Osteocyte (in vitro differentiated cells): Measurements from ENCODE around the gene SIPA1L3. TPM values are rescaled to one million over a fixed set of nuclear protein-coding genes. Genes with fewer than 3 reads are reported as not detected.

Experiments
- DNase-seq: peaks from one replicate; pipeline ENCODE4 v3.0.0; 2021; ENCODE audit warnings: mixed read lengths; ENCODE audit not compliant: unreplicated experiment; ENCODE audit errors: extremely low spot score
- H3K27ac Mint-ChIP-seq: one replicate; pipeline ENCODE4 v1.8.0; 2021; ENCODE audit warnings: mild to moderate bottlenecking, mixed read lengths; ENCODE audit not compliant: unreplicated experiment
- H3K27me3 Mint-ChIP-seq: one replicate; pipeline ENCODE4 v1.8.0; 2021; ENCODE audit warnings: mixed read lengths; ENCODE audit not compliant: unreplicated experiment
- H3K36me3 Mint-ChIP-seq: one replicate; pipeline ENCODE4 v1.8.0; 2021; ENCODE audit warnings: mixed read lengths; ENCODE audit not compliant: unreplicated experiment
- H3K4me1 Mint-ChIP-seq: one replicate; pipeline ENCODE4 v1.8.0; 2021; ENCODE audit warnings: mixed read lengths; ENCODE audit not compliant: unreplicated experiment
- H3K4me3 Mint-ChIP-seq: one replicate; pipeline ENCODE4 v1.8.0; 2021; ENCODE audit warnings: mild to moderate bottlenecking, moderate library complexity, mixed read lengths; ENCODE audit not compliant: unreplicated experiment
- H3K9me3 Mint-ChIP-seq: one replicate; pipeline ENCODE4 v1.8.0; 2021; ENCODE audit warnings: mixed read lengths; ENCODE audit not compliant: unreplicated experiment
- total RNA-seq: library from RNA; stranded (reverse); gene quantifications from 2 replicates; pipeline ENCODE4 v1.2.1, GENCODE V29; 2021
- TF ChIP-seq, protein P1 (sequence below): fragments of 200-600 bp; sonication (generic); IDR thresholded peaks from 2 replicates; pipeline ENCODE4 v1.5.0; 2021; ENCODE audit warnings: antibody characterized with exemption, mild to moderate bottlenecking, moderate library complexity

The SIPA1L3 gene
- total RNA-seq, 1 donor from 2014 or later: 27.1 TPM

DNA sequence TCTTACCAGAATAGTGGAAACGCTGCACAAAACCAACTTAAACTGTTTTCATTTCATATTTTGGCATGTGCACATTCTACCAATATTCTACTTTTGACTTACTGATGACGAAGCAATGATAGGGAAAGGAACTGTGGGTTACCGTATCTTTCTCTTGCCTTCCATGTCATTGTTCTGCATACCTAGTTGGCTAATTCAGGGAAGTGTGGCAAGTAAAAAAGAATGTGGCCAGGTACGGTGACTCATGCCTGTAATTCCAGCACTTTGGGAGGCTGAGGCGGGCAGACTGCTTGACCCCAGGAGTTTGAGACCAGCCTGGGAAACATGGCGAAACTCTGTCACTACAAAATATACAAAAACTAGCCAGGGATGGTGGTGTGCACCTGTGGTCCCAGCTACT is 108.2 kb downstream of the SIPA1L3 start:
- Mint-ChIP-seq H3K36me3 (peaks cover 2% of the 10 kb centered on the region), H3K27ac (no peak overlapping the region), H3K4me3 (no peak overlapping the region), H3K4me1 (peaks cover 2% of the 10 kb centered on the region), H3K27me3 (no peaks in the 10 kb centered on the region), H3K9me3 (no peaks in the 10 kb centered on the region)
- TF ChIP-seq, protein P1, sequence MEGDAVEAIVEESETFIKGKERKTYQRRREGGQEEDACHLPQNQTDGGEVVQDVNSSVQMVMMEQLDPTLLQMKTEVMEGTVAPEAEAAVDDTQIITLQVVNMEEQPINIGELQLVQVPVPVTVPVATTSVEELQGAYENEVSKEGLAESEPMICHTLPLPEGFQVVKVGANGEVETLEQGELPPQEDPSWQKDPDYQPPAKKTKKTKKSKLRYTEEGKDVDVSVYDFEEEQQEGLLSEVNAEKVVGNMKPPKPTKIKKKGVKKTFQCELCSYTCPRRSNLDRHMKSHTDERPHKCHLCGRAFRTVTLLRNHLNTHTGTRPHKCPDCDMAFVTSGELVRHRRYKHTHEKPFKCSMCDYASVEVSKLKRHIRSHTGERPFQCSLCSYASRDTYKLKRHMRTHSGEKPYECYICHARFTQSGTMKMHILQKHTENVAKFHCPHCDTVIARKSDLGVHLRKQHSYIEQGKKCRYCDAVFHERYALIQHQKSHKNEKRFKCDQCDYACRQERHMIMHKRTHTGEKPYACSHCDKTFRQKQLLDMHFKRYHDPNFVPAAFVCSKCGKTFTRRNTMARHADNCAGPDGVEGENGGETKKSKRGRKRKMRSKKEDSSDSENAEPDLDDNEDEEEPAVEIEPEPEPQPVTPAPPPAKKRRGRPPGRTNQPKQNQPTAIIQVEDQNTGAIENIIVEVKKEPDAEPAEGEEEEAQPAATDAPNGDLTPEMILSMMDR: no peak
- DNase-seq: no peak

DNA sequence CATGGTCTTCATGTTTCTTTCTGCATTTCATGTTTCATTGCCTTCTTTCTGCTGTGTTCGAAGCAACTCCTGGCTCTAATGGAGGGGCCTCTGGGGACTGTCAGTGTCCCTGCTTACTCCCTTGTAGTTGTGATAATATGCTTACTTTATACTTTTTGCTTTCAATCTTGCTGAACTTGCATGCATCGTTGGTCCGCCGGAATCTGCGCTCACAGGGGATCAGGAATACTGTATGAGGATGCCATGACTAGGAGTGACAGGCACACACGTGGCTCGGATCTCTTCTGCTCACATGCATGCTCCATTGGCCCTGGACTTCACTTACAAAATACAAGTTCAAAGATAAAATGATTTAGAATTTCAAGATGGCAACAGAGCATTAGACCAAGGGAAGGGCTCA is 108.8 kb downstream of the SIPA1L3 start:
- Mint-ChIP-seq H3K36me3 (peaks cover 2% of the 10 kb centered on the region), H3K27ac (no peak overlapping the region), H3K4me1 (peaks cover 2% of the 10 kb centered on the region)

DNA sequence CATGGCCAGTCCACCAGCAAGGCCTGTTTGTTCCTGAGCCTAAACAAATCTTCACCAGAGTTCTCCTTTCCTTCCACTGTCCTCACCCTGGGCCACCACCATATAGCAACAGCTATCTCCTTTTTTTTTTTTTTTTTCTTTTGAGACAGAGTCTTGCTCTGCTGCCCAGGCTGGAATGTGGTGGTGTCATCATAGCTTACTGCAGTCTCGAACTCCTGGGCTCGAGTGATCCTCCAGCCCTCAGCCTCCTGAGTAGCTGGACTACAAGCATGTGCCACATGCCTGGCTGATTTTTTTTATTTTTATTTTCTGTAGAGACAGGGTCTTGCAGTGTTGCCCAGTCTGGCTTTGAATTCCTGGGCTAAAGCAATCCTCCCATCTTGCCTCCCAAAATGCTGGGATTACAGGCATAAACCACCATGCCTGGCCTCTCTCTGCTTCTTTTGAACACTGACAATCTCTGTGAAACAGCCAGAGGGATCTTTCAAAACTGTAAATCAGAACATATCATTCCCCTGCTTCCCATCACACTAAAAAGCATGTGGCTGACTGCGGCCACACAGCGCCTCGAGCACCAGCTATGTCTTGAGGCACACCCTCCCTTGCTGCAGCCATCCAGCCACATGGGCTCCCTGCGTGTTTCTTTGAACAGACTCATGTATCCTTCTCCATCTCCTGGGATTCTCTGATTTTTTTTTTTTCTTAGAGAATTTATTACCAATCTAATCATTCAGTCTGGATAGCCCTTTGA is 110.6 kb downstream of the SIPA1L3 start:
- TF ChIP-seq, protein P1: no peak
- H3K27me3 Mint-ChIP-seq: no peaks in the 10 kb centered on the region
- DNase-seq: no peak
- H3K36me3 Mint-ChIP-seq: peaks cover 2% of the 10 kb centered on the region
- H3K4me1 Mint-ChIP-seq: peaks cover 5% of the 10 kb centered on the region
- no peaks in the 10 kb centered on the region for H3K9me3 Mint-ChIP-seq
- peak overlapping the region; percentile 11 for H3K27ac Mint-ChIP-seq
- no peak overlapping the region for H3K4me3 Mint-ChIP-seq

More for the DNA sequence above, 108.8 kb downstream of the SIPA1L3 start:
- no peak overlapping the region for H3K4me3 Mint-ChIP-seq
- no peak for DNase-seq
- TF ChIP-seq, protein P1: no peak
- H3K27me3 Mint-ChIP-seq: no peaks in the 10 kb centered on the region
- no peaks in the 10 kb centered on the region for H3K9me3 Mint-ChIP-seq

DNA sequence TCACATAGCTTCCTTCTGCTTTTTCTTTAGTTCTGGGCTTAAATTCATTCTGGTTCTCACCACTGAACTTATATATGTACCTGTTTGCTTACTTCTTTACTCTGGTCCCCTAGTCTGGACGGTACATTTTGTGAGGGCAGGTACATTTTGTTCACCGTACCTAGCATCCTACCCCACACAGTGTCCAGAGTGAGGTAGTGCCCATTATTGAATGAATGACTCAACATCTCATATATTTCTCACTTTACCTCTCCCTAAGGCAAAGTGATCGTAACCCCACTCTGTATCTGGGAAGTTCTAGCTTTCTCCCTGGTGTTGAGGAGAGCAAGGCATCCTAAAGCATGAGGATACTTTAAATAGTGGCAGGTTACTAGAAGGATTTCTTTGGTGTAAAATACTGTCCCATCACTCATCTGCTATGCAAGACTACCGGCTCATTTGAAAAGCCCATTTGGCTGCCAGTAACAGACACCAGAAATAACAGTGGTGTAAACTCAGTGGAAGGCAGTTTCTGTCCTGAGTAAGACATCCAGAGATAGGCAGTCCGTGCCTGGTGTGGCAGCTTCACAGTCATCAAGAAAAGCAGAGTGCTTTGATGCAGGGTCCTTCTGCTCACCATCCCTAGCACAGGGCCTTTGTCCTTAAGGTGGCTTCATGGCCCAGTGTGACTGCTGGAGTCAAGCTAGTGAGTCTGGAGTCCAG is 111.8 kb downstream of the SIPA1L3 start:
- peaks cover 14% of the 10 kb centered on the region for H3K4me1 Mint-ChIP-seq
- H3K27ac Mint-ChIP-seq: no peak overlapping the region
- peaks cover 2% of the 10 kb centered on the region for H3K36me3 Mint-ChIP-seq

DNA sequence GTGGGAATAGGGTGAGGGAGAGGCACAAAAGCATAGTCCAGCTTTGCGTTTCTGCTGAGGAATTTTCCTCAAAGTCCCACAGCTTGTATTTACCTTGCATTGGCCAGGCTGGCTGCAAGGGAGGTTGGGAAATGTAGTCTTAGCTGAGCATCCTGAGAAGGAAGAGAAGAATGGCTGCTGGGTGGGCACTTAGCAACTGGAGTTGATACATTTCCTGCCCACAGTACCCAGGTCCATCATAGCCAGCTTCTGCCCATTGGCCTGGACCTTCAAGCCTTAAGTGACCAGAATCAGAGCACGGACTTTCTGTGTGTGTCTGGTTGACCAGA is 112.4 kb downstream of the SIPA1L3 start:
- no peaks in the 10 kb centered on the region for H3K9me3 Mint-ChIP-seq
- H3K36me3 Mint-ChIP-seq: peaks cover 2% of the 10 kb centered on the region
- TF ChIP-seq, protein P1: no peak
- no peak overlapping the region for H3K27ac Mint-ChIP-seq
- H3K4me1 Mint-ChIP-seq: peaks cover 16% of the 10 kb centered on the region
- H3K27me3 Mint-ChIP-seq: no peaks in the 10 kb centered on the region
- no peak for DNase-seq
- no peak overlapping the region for H3K4me3 Mint-ChIP-seq

More for the DNA sequence above, 111.8 kb downstream of the SIPA1L3 start:
- Mint-ChIP-seq H3K9me3 (no peaks in the 10 kb centered on the region), H3K4me3 (no peak overlapping the region), H3K27me3 (no peaks in the 10 kb centered on the region)
- TF ChIP-seq, protein P1: no peak
- no peak for DNase-seq
